ENCODE results near the gene CCDC57.

DNA sequence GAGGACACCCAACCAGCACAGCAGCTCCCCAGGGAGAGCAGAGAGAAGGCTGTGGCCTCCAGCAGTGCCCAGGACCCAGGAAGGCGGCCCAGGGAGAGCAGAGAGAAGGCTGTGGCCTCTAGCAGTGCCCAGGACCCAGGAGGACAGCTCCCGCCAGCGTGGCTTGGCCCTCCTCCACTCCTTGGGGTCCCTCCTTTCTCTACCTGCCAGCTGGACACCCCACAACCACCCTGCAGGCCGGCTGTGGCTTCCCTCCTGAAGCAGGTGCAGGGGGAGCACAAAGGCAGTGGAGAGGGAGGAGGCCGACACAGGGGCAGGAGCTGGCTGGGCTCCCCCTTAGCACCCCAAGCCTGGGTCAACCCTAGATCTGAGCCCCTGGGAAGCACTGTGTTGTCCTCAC lies 60.5 kb downstream of the CCDC57 start:
- TF ChIP-seq, protein P1, sequence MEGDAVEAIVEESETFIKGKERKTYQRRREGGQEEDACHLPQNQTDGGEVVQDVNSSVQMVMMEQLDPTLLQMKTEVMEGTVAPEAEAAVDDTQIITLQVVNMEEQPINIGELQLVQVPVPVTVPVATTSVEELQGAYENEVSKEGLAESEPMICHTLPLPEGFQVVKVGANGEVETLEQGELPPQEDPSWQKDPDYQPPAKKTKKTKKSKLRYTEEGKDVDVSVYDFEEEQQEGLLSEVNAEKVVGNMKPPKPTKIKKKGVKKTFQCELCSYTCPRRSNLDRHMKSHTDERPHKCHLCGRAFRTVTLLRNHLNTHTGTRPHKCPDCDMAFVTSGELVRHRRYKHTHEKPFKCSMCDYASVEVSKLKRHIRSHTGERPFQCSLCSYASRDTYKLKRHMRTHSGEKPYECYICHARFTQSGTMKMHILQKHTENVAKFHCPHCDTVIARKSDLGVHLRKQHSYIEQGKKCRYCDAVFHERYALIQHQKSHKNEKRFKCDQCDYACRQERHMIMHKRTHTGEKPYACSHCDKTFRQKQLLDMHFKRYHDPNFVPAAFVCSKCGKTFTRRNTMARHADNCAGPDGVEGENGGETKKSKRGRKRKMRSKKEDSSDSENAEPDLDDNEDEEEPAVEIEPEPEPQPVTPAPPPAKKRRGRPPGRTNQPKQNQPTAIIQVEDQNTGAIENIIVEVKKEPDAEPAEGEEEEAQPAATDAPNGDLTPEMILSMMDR (IDR thresholded peaks at IDR 0.05; ENCODE audit: low read depth, low read length), result no peak
- TF ChIP-seq EZH2phosphoT487 (IDR thresholded peaks at IDR 0.05; ENCODE audit: low read depth), result no peak

Measured in OCI-LY3 (cell line).